ENCODE data around the gene RHNO1. TPM values are rescaled to one million over a fixed set of nuclear protein-coding genes. Genes with fewer than 3 reads are reported as not detected.

RHNO1 gene
- polyA plus RNA-seq, 1 experiment = 40.0 TPM

- TF ChIP-seq CTCF (IDR thresholded peaks at IDR 0.05; ENCODE audit: insufficient read depth, low read depth, low read length) = no peak
- ChIA-PET POLR2A (no interaction called here), CTCF (interaction anchor here (0.7 to 0.9 kb wide), 2 partner anchors 44 to 134 kb away, joined by 3 read pairs; no protein-coding TSS in a partner anchor)
- Histone ChIP-seq H3K4me3 (ENCODE audit: low read depth, low read length) (no peak overlapping the region), H3K36me3 (ENCODE audit: control insufficient read depth, insufficient read depth, low read length) (peaks cover 2% of the 10 kb centered on the region; the same call in 1 of the 2 replicates), H3K27me3 (ENCODE audit: control insufficient read depth, insufficient read depth, low read length) (no peaks in the 10 kb centered on the region)
- no peak for DNase-seq (ENCODE audit: low read depth)
Measured at GRCh38 chr12:2900642-2901041, 23.6 kb downstream of the RHNO1 start.

- ChIA-PET POLR2A (no interaction called here), CTCF (no interaction called here)
- Histone ChIP-seq H3K27me3 (ENCODE audit: control insufficient read depth, insufficient read depth, low read length) (no peaks in the 10 kb centered on the region), H3K36me3 (ENCODE audit: control insufficient read depth, insufficient read depth, low read length) (peaks cover 2% of the 10 kb centered on the region; the same call in 1 of the 2 replicates), H3K4me3 (ENCODE audit: low read depth, low read length) (no peak overlapping the region)
- DNase-seq (ENCODE audit: low read depth) = no peak
- no peak for TF ChIP-seq CTCF (IDR thresholded peaks at IDR 0.05; ENCODE audit: insufficient read depth, low read depth, low read length)
Measured at GRCh38 chr12:2902272-2902880, 25.4 kb downstream of the RHNO1 start.

- H3K36me3 ChIP-seq (ENCODE audit: control insufficient read depth, insufficient read depth, low read length) = peaks cover 2% of the 10 kb centered on the region; the same call in 1 of the 2 replicates
- ChIA-PET CTCF (no interaction called here), POLR2A (no interaction called here)
- no peak for TF ChIP-seq CTCF (IDR thresholded peaks at IDR 0.05; ENCODE audit: insufficient read depth, low read depth, low read length)
- no peak overlapping the region for H3K4me3 ChIP-seq (ENCODE audit: low read depth, low read length)
- no peak for DNase-seq (ENCODE audit: low read depth)
- no peaks in the 10 kb centered on the region for H3K27me3 ChIP-seq (ENCODE audit: control insufficient read depth, insufficient read depth, low read length)
Measured at GRCh38 chr12:2904260-2904659, 27.2 kb downstream of the RHNO1 start.

- no peak for DNase-seq (ENCODE audit: low read depth)
- POLR2A ChIA-PET = interaction anchor here (0.7 kb wide), 1 partner anchor 43 kb away, joined by 11 read pairs; no protein-coding TSS in a partner anchor
- Histone ChIP-seq H3K36me3 (ENCODE audit: control insufficient read depth, insufficient read depth, low read length) (peaks cover 4% of the 10 kb centered on the region; the same call in 1 of the 2 replicates), H3K4me3 (ENCODE audit: low read depth, low read length) (no peak overlapping the region), H3K27me3 (ENCODE audit: control insufficient read depth, insufficient read depth, low read length) (no peaks in the 10 kb centered on the region)
- CTCF ChIA-PET = interaction anchor here (0.6 kb wide), 1 partner anchor 34 kb away, joined by 3 read pairs; no protein-coding TSS in a partner anchor
- TF ChIP-seq CTCF (IDR thresholded peaks at IDR 0.05; ENCODE audit: insufficient read depth, low read depth, low read length) = no peak
Measured at GRCh38 chr12:2912216-2912575, 35.2 kb downstream of the RHNO1 start.

GRCh38 chr12:2919249-2919648 is 42.2 kb downstream of the RHNO1 start:
- CTCF ChIA-PET = interaction anchor here (1.2 kb wide), 1 partner anchor 34 kb away, joined by 3 read pairs; no protein-coding TSS in a partner anchor
- Histone ChIP-seq H3K4me3 (ENCODE audit: low read depth, low read length) (no peak overlapping the region), H3K36me3 (ENCODE audit: control insufficient read depth, insufficient read depth, low read length) (peaks cover 10% of the 10 kb centered on the region), H3K27me3 (ENCODE audit: control insufficient read depth, insufficient read depth, low read length) (no peaks in the 10 kb centered on the region)
- POLR2A ChIA-PET = no interaction called here
- no peak for DNase-seq (ENCODE audit: low read depth)
- TF ChIP-seq CTCF (IDR thresholded peaks at IDR 0.05; ENCODE audit: insufficient read depth, low read depth, low read length) = no peak
